Endothelial cell (in vitro differentiated cells): ENCODE data around the gene DGAT2. TPM values are rescaled to one million over a fixed set of nuclear protein-coding genes. Genes with fewer than 3 reads are reported as not detected.

Source experiments
- DNase-seq: peaks from one replicate; pipeline ENCODE4 v3.0.0; 2021; ENCODE audit warnings: low spot score
- H3K27ac Mint-ChIP-seq: one replicate; pipeline ENCODE4 v1.8.0; 2021; ENCODE audit warnings: mixed read lengths, inconsistent platforms; ENCODE audit not compliant: unreplicated experiment
- H3K27me3 Mint-ChIP-seq: one replicate; pipeline ENCODE4 v1.8.0; 2021; ENCODE audit warnings: mild to moderate bottlenecking, moderate library complexity, mixed read lengths, inconsistent platforms; ENCODE audit not compliant: unreplicated experiment
- H3K36me3 Mint-ChIP-seq: one replicate; pipeline ENCODE4 v1.8.0; 2021; ENCODE audit warnings: mild to moderate bottlenecking, low read depth, mixed read lengths, inconsistent platforms; ENCODE audit not compliant: unreplicated experiment
- H3K4me1 Mint-ChIP-seq: one replicate; pipeline ENCODE4 v1.8.0; 2021; ENCODE audit warnings: mild to moderate bottlenecking, mixed read lengths, inconsistent platforms; ENCODE audit not compliant: unreplicated experiment
- H3K4me3 Mint-ChIP-seq: one replicate; pipeline ENCODE4 v1.8.0; 2021; ENCODE audit warnings: mild to moderate bottlenecking, mixed read lengths, inconsistent platforms; ENCODE audit not compliant: unreplicated experiment
- H3K9me3 Mint-ChIP-seq: one replicate; pipeline ENCODE4 v1.8.0; 2021; ENCODE audit warnings: mixed read lengths, inconsistent platforms; ENCODE audit not compliant: unreplicated experiment
- CTCF ChIP-seq: fragments of 200-600 bp; sonication (generic); IDR thresholded peaks from one replicate; pipeline ENCODE4 v1.5.0; 2021; ENCODE audit warnings: antibody characterized with exemption; ENCODE audit not compliant: unreplicated experiment
- total RNA-seq: library from RNA; stranded (reverse); fragmentation: NEBNext Ultra II Directional; extraction: Animal tissue kit (Norgen Biotek cat#: 25700); gene quantifications from one replicate; pipeline ENCODE4 v1.2.1, GENCODE V29; 2021; ENCODE audit not compliant: unreplicated experiment

The DGAT2 gene
- total RNA-seq, 1 donor from 2014 or later, result 0.51 TPM

- Mint-ChIP-seq H3K27me3 (no peaks in the 10 kb centered on the region), H3K27ac (no peak overlapping the region), H3K4me1 (peaks cover 20% of the 10 kb centered on the region), H3K36me3 (peaks cover 4% of the 10 kb centered on the region), H3K9me3 (no peaks in the 10 kb centered on the region), H3K4me3 (no peak overlapping the region)
- DNase-seq, result no peak
- TF ChIP-seq CTCF, result no peak
Measured at GRCh38 chr11:75809991-75810390, 41.4 kb downstream of the DGAT2 start.

- Mint-ChIP-seq H3K27me3 (no peaks in the 10 kb centered on the region), H3K4me1 (peaks cover 20% of the 10 kb centered on the region), H3K27ac (no peak overlapping the region), H3K36me3 (peaks cover 4% of the 10 kb centered on the region), H3K4me3 (no peak overlapping the region), H3K9me3 (no peaks in the 10 kb centered on the region)
- no peak for DNase-seq
- no peak for TF ChIP-seq CTCF
Measured at GRCh38 chr11:75810637-75811390, 42.2 kb downstream of the DGAT2 start.

GRCh38 chr11:75811485-75811884 is 42.9 kb downstream of the DGAT2 start:
- Mint-ChIP-seq H3K9me3 (no peaks in the 10 kb centered on the region), H3K27ac (no peak overlapping the region), H3K4me1 (peaks cover 20% of the 10 kb centered on the region), H3K36me3 (peaks cover 4% of the 10 kb centered on the region), H3K4me3 (no peak overlapping the region), H3K27me3 (no peaks in the 10 kb centered on the region)
- no peak for DNase-seq
- no peak for TF ChIP-seq CTCF

- H3K27me3 Mint-ChIP-seq, result no peaks in the 10 kb centered on the region
- no peak overlapping the region for H3K27ac Mint-ChIP-seq
- no peak overlapping the region for H3K4me3 Mint-ChIP-seq
- DNase-seq, result no peak
- H3K36me3 Mint-ChIP-seq, result peaks cover 4% of the 10 kb centered on the region
- peaks cover 20% of the 10 kb centered on the region for H3K4me1 Mint-ChIP-seq
- no peak for TF ChIP-seq CTCF
- H3K9me3 Mint-ChIP-seq, result no peaks in the 10 kb centered on the region
Measured at GRCh38 chr11:75812542-75813040, 44.0 kb downstream of the DGAT2 start.

- Mint-ChIP-seq H3K27me3 (no peaks in the 10 kb centered on the region), H3K9me3 (no peaks in the 10 kb centered on the region), H3K27ac (peak overlapping the region; percentile 91), H3K4me1 (peaks cover 20% of the 10 kb centered on the region), H3K36me3 (peaks cover 4% of the 10 kb centered on the region), H3K4me3 (peak overlapping the region; percentile 93)
- no peak for TF ChIP-seq CTCF
- DNase-seq, result no peak
Measured at GRCh38 chr11:75813124-75813523, 44.5 kb downstream of the DGAT2 start.
